Measurements from ENCODE around the gene ROR2.

DNA sequence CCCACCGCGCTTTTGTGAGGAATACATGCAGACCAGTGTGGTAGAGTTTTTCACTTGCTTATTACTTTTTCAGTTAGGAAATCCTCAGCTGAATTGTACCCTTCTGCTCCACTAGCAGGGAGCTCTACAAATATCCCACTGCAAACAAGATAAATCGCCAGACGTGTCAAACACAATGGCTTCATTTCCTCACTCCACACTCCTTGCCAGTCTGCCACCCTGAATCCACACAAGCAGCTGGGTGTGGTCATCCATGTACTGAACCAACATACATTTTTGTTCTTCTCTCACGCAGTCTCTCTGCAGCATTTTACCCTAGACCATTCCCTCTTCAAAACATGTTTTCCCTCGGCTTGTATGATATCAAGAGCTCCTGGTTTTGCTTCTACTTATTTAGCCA lies 3.7 kb upstream of the ROR2 start:
- no peak for TF ChIP-seq POLR2A (IDR thresholded peaks at IDR 0.05; ENCODE audit: low read depth, low read length)
- no peak for TF ChIP-seq POLR2AphosphoS5 (IDR thresholded peaks at IDR 0.05; ENCODE audit: low read depth, low read length)
- no peak for TF ChIP-seq TAF1 (IDR thresholded peaks at IDR 0.05; ENCODE audit: borderline replicate concordance, low read depth, low read length)

Measured in GM12892 (cell line).